Common myeloid progenitor, CD34-positive (primary cell): ENCODE data around the gene LIN7B.

Source experiments
- CTCF ChIA-PET: fragments of 350-600 bp; sonication (Branson Sonifier 250); formaldehyde crosslinking; loops from one replicate; lab custom pipeline; 2021; ENCODE audit warnings: antibody characterized with exemption; lab: Charles Lee
- POLR2A ChIA-PET: fragments of 350-600 bp; sonication (Branson Sonifier 250); formaldehyde crosslinking; loops from one replicate; lab custom pipeline; 2021; ENCODE audit warnings: antibody characterized with exemption; lab: Charles Lee
- DNase-seq, 3 donors: peaks; one replicate each; pipeline versions ENCODE4 v3.0.0 to v3.0.0-alpha.2; 2013
- H3K27ac ChIP-seq, 2 experiments: 1 replicate in 1 of 2; 2 replicates in 1 of 2; pipeline ENCODE4 v1.7.0; 2013; ENCODE audit warnings: inconsistent platforms in 2 of 2, low read length in 2 of 2, mild to moderate bottlenecking in 2 of 2, low read depth in 1 of 2, moderate library complexity in 1 of 2; ENCODE audit not compliant: severe bottlenecking in 2 of 2, insufficient read depth in 1 of 2, poor library complexity in 1 of 2
- H3K27me3 ChIP-seq, 5 experiments: replicated peaks in 2 of 5; 1 replicate in 3 of 5; 2 replicates in 2 of 5; pipeline versions ENCODE4 v1.6.1 to v1.7.0; 2013; ENCODE audit warnings: low read length in 4 of 5, mild to moderate bottlenecking in 2 of 5, moderate library complexity in 2 of 5, inconsistent platforms in 1 of 5; ENCODE audit not compliant: insufficient read depth in 5 of 5, control insufficient read depth in 4 of 5
- H3K36me3 ChIP-seq, 4 experiments: 1 replicate in 2 of 4; 2 replicates in 2 of 4; pipeline versions ENCODE4 v1.6.1 to v1.7.0; 2013; ENCODE audit warnings: low read length in 3 of 4, control low read depth in 1 of 4, mild to moderate bottlenecking in 1 of 4; ENCODE audit not compliant: control insufficient read depth in 4 of 4, insufficient read depth in 4 of 4
- H3K4me1 ChIP-seq, 4 experiments: 1 replicate in 3 of 4; 2 replicates in 1 of 4; pipeline versions ENCODE4 v1.6.1 to v1.7.1; 2013; ENCODE audit warnings: low read length in 3 of 4, mild to moderate bottlenecking in 3 of 4, control low read depth in 1 of 4, inconsistent platforms in 1 of 4, moderate library complexity in 1 of 4; ENCODE audit not compliant: control insufficient read depth in 4 of 4, insufficient read depth in 4 of 4; ENCODE audit errors: control extremely low read depth in 1 of 4
- H3K4me3 ChIP-seq, 7 experiments: 1 replicate in 4 of 7; 2 replicates in 3 of 7; pipeline versions ENCODE4 v1.5.1 to v1.7.0; 2013; ENCODE audit warnings: mild to moderate bottlenecking in 7 of 7, low read length in 6 of 7, moderate library complexity in 6 of 7, inconsistent platforms in 2 of 7, low read depth in 2 of 7, control low read depth in 1 of 7; ENCODE audit not compliant: insufficient read depth in 4 of 7, control insufficient read depth in 1 of 7; ENCODE audit errors: extremely low read depth in 1 of 7
- H3K9me3 ChIP-seq, 5 experiments: 1 replicate in 4 of 5; 2 replicates in 1 of 5; pipeline versions ENCODE4 v1.6.1 to v1.7.1; 2013; ENCODE audit warnings: low read length in 4 of 5, mild to moderate bottlenecking in 2 of 5, inconsistent platforms in 1 of 5, low read depth in 1 of 5, moderate library complexity in 1 of 5; ENCODE audit not compliant: control insufficient read depth in 4 of 5, insufficient read depth in 2 of 5; ENCODE audit errors: control extremely low read depth in 1 of 5
- WGBS: methylation state at CpG from one replicate; pipeline ENCODE4 v1.1.5; 2013; ENCODE audit not compliant: insufficient coverage; 5-methylcytosine and 5-hydroxymethylcytosine counted together

LIN7B gene

GRCh38 chr19:49114630-49115363 lies 627 bp downstream of the LIN7B start:
- WGBS, result 11% methylated on average over 59 of the region's 68 CpGs
- Histone ChIP-seq H3K27ac (no peak overlapping the region), H3K4me3 (peak overlapping the region; percentile 58 to 86 (median 72)), H3K4me1 (peaks cover 2 to 46% (median 33%) of the 10 kb centered on the region in 4 experiments), H3K9me3 (no peaks in the 10 kb centered on the region), H3K27me3 (peaks cover 0 to 3% (median under 1%) of the 10 kb centered on the region in 5 experiments), H3K36me3 (peaks cover 0 to 2% (median under 1%) of the 10 kb centered on the region in 4 experiments)
- CTCF ChIA-PET, result interaction anchor here (0.6 to 2.7 kb wide), 14 partner anchors 9 to 364 kb away, joined by 3 to 21 read pairs (median 6); no protein-coding TSS in a partner anchor
- POLR2A ChIA-PET, result interaction anchor here (0.6 to 1.9 kb wide), 4 partner anchors 10 to 35 kb away, joined by 3 to 13 read pairs (median 4); no protein-coding TSS in a partner anchor
- DNase-seq, result peak; percentile 59 to 74 (median 61)

GRCh38 chr19:49116544-49116943 lies 2.4 kb downstream of the LIN7B start:
- WGBS, result no CpG with 5 or more reads among the region's 1 CpG
- no peaks in the 10 kb centered on the region for H3K36me3 ChIP-seq
- CTCF ChIA-PET, result interaction anchor here (1.3 to 2.3 kb wide), 3 partner anchors 10 to 19 kb away, joined by 5 to 10 read pairs (median 6); no protein-coding TSS in a partner anchor
- POLR2A ChIA-PET, result no interaction called here
- no peaks in the 10 kb centered on the region for H3K9me3 ChIP-seq
- H3K27ac ChIP-seq, result no peak overlapping the region
- peaks cover 2 to 49% (median 40%) of the 10 kb centered on the region in 4 experiments for H3K4me1 ChIP-seq
- peak in 2 of 3 donors; percentile 63 for DNase-seq
- no peak overlapping the region for H3K4me3 ChIP-seq
- H3K27me3 ChIP-seq, result peaks cover 0 to 19% (median 11%) of the 10 kb centered on the region in 5 experiments

GRCh38 chr19:49117677-49118564 lies 3.8 kb downstream of the LIN7B start:
- ChIA-PET POLR2A (no interaction called here), CTCF (interaction anchor here (1.1 to 2.3 kb wide), 3 partner anchors 10 to 81 kb away, joined by 3 to 10 read pairs (median 5); no protein-coding TSS in a partner anchor)
- Histone ChIP-seq H3K4me3 (peak overlapping the region; percentile 45 to 81 (median 64)), H3K9me3 (no peaks in the 10 kb centered on the region), H3K36me3 (no peaks in the 10 kb centered on the region), H3K27ac (peak overlapping the region in 1 of 2 experiments; percentile 89), H3K4me1 (peaks cover 2 to 49% (median 40%) of the 10 kb centered on the region in 4 experiments), H3K27me3 (peaks cover 0 to 22% (median 11%) of the 10 kb centered on the region in 5 experiments)
- 76% methylated on average over 23 of the region's 26 CpGs for WGBS
- no peak for DNase-seq

DNA sequence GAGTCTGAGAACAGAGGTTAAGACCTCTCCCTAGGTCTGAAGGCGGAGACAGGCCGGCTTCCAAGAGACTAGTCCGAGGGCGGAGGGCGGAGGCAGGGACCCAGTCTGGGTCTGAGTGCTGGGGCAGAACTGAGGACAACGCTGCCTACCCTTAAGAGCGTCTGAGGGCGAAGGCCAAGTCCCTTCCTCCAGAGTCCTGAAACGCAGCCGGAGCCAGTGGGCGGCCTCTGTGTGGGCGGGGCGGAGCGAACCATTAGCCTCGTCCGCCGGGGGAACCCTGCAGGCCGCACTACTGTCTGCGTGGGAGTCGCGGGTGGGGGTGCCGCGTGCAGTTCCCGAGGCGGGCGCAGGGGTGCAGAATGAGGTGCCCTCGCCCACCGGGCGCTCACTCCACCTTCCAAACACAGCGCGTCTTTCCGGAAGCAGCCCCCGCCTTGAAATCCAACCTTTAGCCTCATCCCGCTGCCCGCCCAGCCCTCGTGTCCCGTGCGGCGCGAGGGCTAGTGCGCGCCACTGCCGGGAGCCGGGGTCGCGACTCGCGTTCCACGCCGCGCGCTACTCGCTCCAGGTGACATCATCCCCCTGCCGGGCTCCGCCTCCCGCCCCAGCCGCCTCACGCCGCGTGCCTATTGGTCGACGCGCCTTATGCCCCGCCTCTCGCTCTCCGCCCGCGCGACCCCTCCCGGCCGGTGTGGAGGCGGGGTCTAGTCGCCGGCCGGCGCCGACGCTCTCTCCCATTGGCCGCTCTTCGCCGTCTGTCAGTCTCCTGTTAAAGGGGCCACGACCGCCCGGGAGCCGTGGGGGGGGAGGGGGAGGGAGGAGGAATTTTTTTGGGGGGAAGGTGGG lies 4.6 kb downstream of the LIN7B start, which contains the start of gene C19orf73:
TSS of gene C19orf73 (minus strand) at position 579 of the 846 bp plus-strand sequence. CDS start at position 458, 121 bp downstream.
- POLR2A ChIA-PET, result no interaction called here
- under 1% methylated on average over 58 of the region's 85 CpGs for WGBS

GRCh38 chr19:49119411-49120324 lies 5.5 kb downstream of the LIN7B start, which contains the start of gene PPFIA3:
TSS of gene PPFIA3 (plus strand) at chr19:49119544. CDS start at chr19:49127874, 8,330 bp downstream.
- Histone ChIP-seq H3K9me3 (no peaks in the 10 kb centered on the region), H3K27me3 (peaks cover 0 to 22% (median 11%) of the 10 kb centered on the region in 5 experiments), H3K4me1 (peaks cover 2 to 41% (median 30%) of the 10 kb centered on the region in 4 experiments), H3K27ac (peak within 1 kb of the TSS; percentile 25 to 89), H3K4me3 (peak within 1 kb of the TSS; percentile 45 to 81 (median 64)), H3K36me3 (no peaks in the 10 kb centered on the region)
- WGBS, result under 1% methylated on average over 68 of the region's 90 CpGs
- ChIA-PET POLR2A (no interaction called here), CTCF (interaction anchor here (1.5 to 2.5 kb wide), 4 partner anchors 14 to 80 kb away, joined by 3 to 11 read pairs (median 6); no protein-coding TSS in a partner anchor)
- DNase-seq, result no peak

More for the DNA sequence above, 4.6 kb downstream of the LIN7B start, which contains the start of gene C19orf73:
- H3K27me3 ChIP-seq, result peaks cover 0 to 22% (median 11%) of the 10 kb centered on the region in 5 experiments
- H3K36me3 ChIP-seq, result no peaks in the 10 kb centered on the region
- CTCF ChIA-PET, result interaction anchor here (1.7 to 2.3 kb wide), 2 partner anchors 9 to 80 kb away, joined by 5 to 10 read pairs; no protein-coding TSS in a partner anchor
- H3K27ac ChIP-seq, result peak within 1 kb of the TSS; percentile 25 to 89
- DNase-seq, result peak; percentile 95 to 98 (median 97)
- H3K9me3 ChIP-seq, result no peaks in the 10 kb centered on the region
- H3K4me1 ChIP-seq, result peaks cover 2 to 46% (median 33%) of the 10 kb centered on the region in 4 experiments
- H3K4me3 ChIP-seq, result peak within 1 kb of the TSS; percentile 45 to 81 (median 64)
